ENCODE results near the gene DERL3. TPM values are rescaled to one million over a fixed set of nuclear protein-coding genes. Genes with fewer than 3 reads are reported as not detected.

DERL3 gene
- total RNA-seq, 4 donors from 2014 or later, result 0.21 to 0.49 (median 0.33) TPM

- H3K4me3 ChIP-seq (ENCODE audit: low read depth, poor library complexity, severe bottlenecking), result no peak overlapping the region
- whole genome bisulfite sequencing, 2 donors, result 76 to 81% methylated on average over 24 to 25 of the region's 25 CpGs
- intact Hi-C loops (cut with DNase I; ENCODE audit: low total_unique reads), result no loop called here
- DNase-seq (ENCODE audit: low spot score in 2 of 2), result no peak
- TF ChIP-seq CTCF (IDR thresholded peaks at IDR 0.05) (no peak), POLR2A (IDR thresholded peaks at IDR 0.05) (no peak)
Observed at GRCh38 chr22:23791738-23792645, 46.8 kb downstream of the DERL3 start.

GRCh38 chr22:23790819-23791737 is 47.7 kb downstream of the DERL3 start:
- peak in 1 of 2 donors; percentile 54 for DNase-seq (ENCODE audit: low spot score in 2 of 2)

GRCh38 chr22:23789638-23790037 is 49.2 kb downstream of the DERL3 start:
- intact Hi-C loops (cut with DNase I; ENCODE audit: low total_unique reads), result no loop called here
- H3K4me3 ChIP-seq (ENCODE audit: low read depth, poor library complexity, severe bottlenecking), result no peak overlapping the region
- no peak for TF ChIP-seq CTCF (IDR thresholded peaks at IDR 0.05)
- no peak for TF ChIP-seq POLR2A (IDR thresholded peaks at IDR 0.05)
- no peak for DNase-seq (ENCODE audit: low spot score in 2 of 2)
- WGBS, 2 donors, result 87 to 88% methylated on average over 4 of the region's 4 CpGs

More at GRCh38 chr22:23790819-23791737, 47.7 kb downstream of the DERL3 start:
- H3K4me3 ChIP-seq (ENCODE audit: low read depth, poor library complexity, severe bottlenecking), result no peak overlapping the region
- no peak for TF ChIP-seq POLR2A (IDR thresholded peaks at IDR 0.05)
- no peak for TF ChIP-seq CTCF (IDR thresholded peaks at IDR 0.05)
- intact Hi-C loops (cut with DNase I; ENCODE audit: low total_unique reads), result no loop called here
- 51 to 65% methylated on average over 11 of the region's 11 CpGs for WGBS, 2 donors

GRCh38 chr22:23789121-23789520 is 49.7 kb downstream of the DERL3 start:
- DNase-seq (ENCODE audit: low spot score in 2 of 2), result no peak

GRCh38 chr22:23787910-23788309 is 50.9 kb downstream of the DERL3 start:
- TF ChIP-seq POLR2A (IDR thresholded peaks at IDR 0.05) (no peak), CTCF (IDR thresholded peaks at IDR 0.05) (no peak)

More at GRCh38 chr22:23789121-23789520, 49.7 kb downstream of the DERL3 start:
- H3K4me3 ChIP-seq (ENCODE audit: low read depth, poor library complexity, severe bottlenecking), result no peak overlapping the region
- intact Hi-C loops (cut with DNase I; ENCODE audit: low total_unique reads), result no loop called here
- 62 to 72% methylated on average over 4 of the region's 4 CpGs for WGBS, 2 donors
- TF ChIP-seq POLR2A (IDR thresholded peaks at IDR 0.05), result no peak
- no peak for TF ChIP-seq CTCF (IDR thresholded peaks at IDR 0.05)

More at GRCh38 chr22:23787910-23788309, 50.9 kb downstream of the DERL3 start:
- no peak for DNase-seq (ENCODE audit: low spot score in 2 of 2)
- intact Hi-C loops (cut with DNase I; ENCODE audit: low total_unique reads), result no loop called here
- 39 to 54% methylated on average over 3 of the region's 3 CpGs for WGBS, 2 donors
- H3K4me3 ChIP-seq (ENCODE audit: low read depth, poor library complexity, severe bottlenecking), result no peak overlapping the region
